SU-DHL-6 (cell line): Measurements from ENCODE around the gene GRM1.

Experiments
- H2AFZ ChIP-seq: fragments of 200-600 bp; sonication (generic); 2 replicates; pipeline ENCODE4 v1.6.1; 2014; ENCODE audit warnings: low read depth, mild to moderate bottlenecking, moderate library complexity, mixed read lengths, antibody characterized with exemption, low read length; ENCODE audit not compliant: severe bottlenecking
- H3F3A ChIP-seq: fragments of 200-600 bp; shearing (Covaris generic); 2 replicates; pipeline ENCODE4 v1.6.0; 2016; ENCODE audit warnings: antibody characterized with exemption, mild to moderate bottlenecking; ENCODE audit not compliant: insufficient read depth
- H3K27ac ChIP-seq: fragments of 200-600 bp; sonication (generic); 2 replicates; pipeline ENCODE4 v1.5.1; 2016; ENCODE audit warnings: low read depth, mild to moderate bottlenecking, low read length, moderate library complexity, mixed read lengths
- H3K27me3 ChIP-seq: fragments of 200-600 bp; sonication (generic), shearing (Covaris generic); 2 replicates; pipeline ENCODE4 v1.6.0; 2014; ENCODE audit warnings: mild to moderate bottlenecking, low read length
- H3K36me3 ChIP-seq: fragments of 200-600 bp; sonication (generic); 2 replicates; pipeline ENCODE4 v1.6.1; 2014; ENCODE audit warnings: mild to moderate bottlenecking, low read length, mixed read lengths
- H3K4me2 ChIP-seq: fragments of 300-600, 200-600 bp; shearing (Covaris generic), sonication (generic); 2 replicates; pipeline ENCODE4 v1.6.0; 2014; ENCODE audit warnings: low read length, low read depth, mild to moderate bottlenecking; ENCODE audit not compliant: poor library complexity, severe bottlenecking
- H3K4me3 ChIP-seq: fragments of 200-600 bp; sonication (generic); 2 replicates; pipeline ENCODE4 v1.5.1; 2014; ENCODE audit warnings: antibody characterized with exemption, low read length, mild to moderate bottlenecking, mixed read lengths; ENCODE audit not compliant: insufficient read depth, poor library complexity, severe bottlenecking
- H3K79me2 ChIP-seq: fragments of 200-600 bp; sonication (generic); 2 replicates; pipeline ENCODE4 v1.6.1; 2014; ENCODE audit warnings: mild to moderate bottlenecking, low read length, moderate library complexity; ENCODE audit not compliant: insufficient read depth
- H3K9ac ChIP-seq: fragments of 200-600 bp; sonication (generic); 2 replicates; pipeline ENCODE4 v1.7.0; 2014; ENCODE audit warnings: mild to moderate bottlenecking, low read length
- H3K9me2 ChIP-seq: fragments of 200-600 bp; sonication (generic); replicated peaks from 2 replicates; pipeline ENCODE4 v1.6.1; 2014; ENCODE audit warnings: low read length; ENCODE audit not compliant: insufficient read depth
- H3K9me3 ChIP-seq: fragments of 200-600 bp; sonication (generic); 2 replicates; pipeline ENCODE4 v1.6.1; 2014; ENCODE audit warnings: low read length, mixed read lengths; ENCODE audit not compliant: insufficient read depth
- H4K20me1 ChIP-seq: fragments of 200-600 bp; sonication (generic); 2 replicates; pipeline ENCODE4 v1.6.1; 2014; ENCODE audit warnings: low read depth, mild to moderate bottlenecking, antibody characterized with exemption, low read length, moderate library complexity, mixed read lengths
- CTCF ChIP-seq: fragments of 200-600 bp; sonication (generic); IDR thresholded peaks from one replicate; pipeline ENCODE4 v1.5.1; 2017; ENCODE audit warnings: antibody characterized with exemption, mild to moderate bottlenecking, low read length, moderate library complexity; ENCODE audit not compliant: insufficient read depth, poor library complexity, severe bottlenecking
- EZH2phosphoT487 ChIP-seq: fragments of 200-600 bp; sonication (generic), shearing (Covaris generic); conservative IDR thresholded peaks from 2 replicates; pipeline ENCODE4 v1.6.1; 2018; ENCODE audit warnings: mild to moderate bottlenecking, antibody characterized with exemption, low read length, moderate library complexity, mixed read lengths

Gene GRM1

GRCh38 chr6:146312608-146313007 lies 283.7 kb downstream of the GRM1 start:
- no peaks in the 10 kb centered on the region for H3K36me3 ChIP-seq

GRCh38 chr6:146315381-146316174 lies 286.7 kb downstream of the GRM1 start:
- Histone ChIP-seq H3F3A (no peaks in the 10 kb centered on the region), H3K9me2 (no peaks in the 10 kb centered on the region), H4K20me1 (no peaks in the 10 kb centered on the region), H3K79me2 (no peaks in the 10 kb centered on the region), H3K9me3 (no peaks in the 10 kb centered on the region), H3K4me2 (no peak overlapping the region), H2AFZ (no peak overlapping the region), H3K9ac (no peak overlapping the region), H3K36me3 (no peaks in the 10 kb centered on the region), H3K4me3 (no peak overlapping the region), H3K27me3 (no peaks in the 10 kb centered on the region), H3K27ac (no peak overlapping the region)
- TF ChIP-seq EZH2phosphoT487 (no peak), CTCF (no peak)

More at GRCh38 chr6:146312608-146313007, 283.7 kb downstream of the GRM1 start:
- TF ChIP-seq EZH2phosphoT487: no peak
- TF ChIP-seq CTCF: no peak
- Histone ChIP-seq H3F3A (no peaks in the 10 kb centered on the region), H2AFZ (no peak overlapping the region), H3K27me3 (no peaks in the 10 kb centered on the region), H3K9me2 (no peaks in the 10 kb centered on the region), H3K79me2 (no peaks in the 10 kb centered on the region), H3K4me2 (no peak overlapping the region), H3K27ac (no peak overlapping the region), H3K9ac (no peak overlapping the region), H3K4me3 (no peak overlapping the region), H3K9me3 (no peaks in the 10 kb centered on the region), H4K20me1 (no peaks in the 10 kb centered on the region)

- Histone ChIP-seq H3K4me2 (no peak overlapping the region), H3K79me2 (no peaks in the 10 kb centered on the region), H3K4me3 (no peak overlapping the region), H3K27me3 (no peaks in the 10 kb centered on the region), H3K9me3 (no peaks in the 10 kb centered on the region), H3K27ac (no peak overlapping the region), H3K9ac (no peak overlapping the region), H3K9me2 (no peaks in the 10 kb centered on the region), H3F3A (no peaks in the 10 kb centered on the region), H3K36me3 (no peaks in the 10 kb centered on the region), H4K20me1 (no peaks in the 10 kb centered on the region), H2AFZ (no peak overlapping the region)
- no peak for TF ChIP-seq CTCF
- TF ChIP-seq EZH2phosphoT487: no peak
Observed at GRCh38 chr6:146316175-146316495, 287.3 kb downstream of the GRM1 start.
